ENCODE data around the gene SDF4. TPM values are rescaled to one million over a fixed set of nuclear protein-coding genes. Genes with fewer than 3 reads are reported as not detected.

Gene SDF4
- total and polyA plus RNA-seq, 2 of the 8 experiments (the other 6 are each of a cell fraction or from before 2014, with no cell fraction given), result 45.5 to 75.6 TPM

DNA sequence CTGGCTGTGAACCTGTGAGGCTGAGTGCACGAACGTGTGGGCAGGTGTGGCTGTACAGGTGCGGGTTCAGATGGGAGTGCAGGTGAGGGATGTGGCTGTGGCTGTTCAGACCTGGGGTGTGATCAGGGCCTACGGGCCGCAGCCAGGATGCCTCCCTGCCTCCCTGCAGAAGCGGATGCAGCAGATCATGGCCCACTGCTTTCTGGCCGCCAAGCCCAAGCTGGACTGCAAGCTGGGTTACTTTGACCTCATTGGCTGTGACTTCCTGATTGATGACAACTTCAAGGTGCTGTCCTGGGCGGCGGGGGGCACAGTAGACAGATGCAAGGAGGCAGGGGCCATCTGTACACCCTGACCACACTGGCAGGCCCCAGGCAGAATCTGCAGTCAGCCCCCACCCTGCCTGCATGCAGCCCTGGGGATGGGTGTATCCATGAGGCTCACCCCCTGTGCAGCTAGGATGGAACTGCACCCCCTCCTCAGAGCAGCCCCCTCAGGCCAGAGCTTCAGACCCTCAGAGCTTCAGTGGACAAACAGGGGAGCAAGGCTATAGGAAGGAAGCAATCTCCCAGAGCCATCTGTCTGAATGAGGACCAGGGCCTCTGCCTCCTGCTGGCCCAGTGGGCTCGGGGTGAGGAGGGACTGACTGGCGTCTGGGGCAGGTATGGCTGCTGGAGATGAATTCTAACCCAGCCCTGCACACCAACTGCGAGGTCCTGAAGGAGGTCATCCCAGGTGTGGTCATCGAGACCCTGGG is 35.2 kb downstream of the SDF4 start:
- no peaks in the 10 kb centered on the region for H3K36me3 ChIP-seq (ENCODE audit: control insufficient read depth in 2 of 4, insufficient read depth in 4 of 4, low read length in 3 of 4)
- 0 out of 2 replicates have a peak overlapping the region, but pooled peaks have one; percentile 40 for H2BK15ac ChIP-seq (ENCODE audit: low read length)
- TF ChIP-seq SIN3A (conservative IDR thresholded peaks at IDR 0.05 in 1 of 2, IDR thresholded peaks at IDR 0.05 in 1 of 2; ENCODE audit: low read depth in 1 of 2, low read length in 2 of 2), result no peak
- no peak for TF ChIP-seq POLR2A (IDR thresholded peaks at IDR 0.05; ENCODE audit: control extremely low read depth in 1 of 2, low read depth in 2 of 2, low read length in 2 of 2)
- no peak for TF ChIP-seq ASH2L (IDR thresholded peaks at IDR 0.05; ENCODE audit: low read length)
- TF ChIP-seq KDM5A (IDR thresholded peaks at IDR 0.05; ENCODE audit: low read length), result no peak
- no peak for TF ChIP-seq EP300 (IDR thresholded peaks at IDR 0.05; ENCODE audit: borderline replicate concordance in 1 of 2, low read depth in 2 of 2, low read length in 2 of 2)
- no peak for TF ChIP-seq POU5F1 (IDR thresholded peaks at IDR 0.05; ENCODE audit: low read depth, low read length)
- no peak for TF ChIP-seq TEAD4 (IDR thresholded peaks at IDR 0.05; ENCODE audit: low read depth, low read length)
- no peak for TF ChIP-seq SP1 (IDR thresholded peaks at IDR 0.05; ENCODE audit: low read depth, low read length)
- no peak for TF ChIP-seq CBX8 (IDR thresholded peaks at IDR 0.05; ENCODE audit: borderline replicate concordance, low read depth, low read length)
- TF ChIP-seq BACH1 (IDR thresholded peaks at IDR 0.05; ENCODE audit: low read length), result no peak
- H3K79me1 ChIP-seq (ENCODE audit: low read depth, low read length), result no peaks in the 10 kb centered on the region
- no peak overlapping the region for H4K5ac ChIP-seq (ENCODE audit: insufficient read length, low read depth, low read length)
- H4K20me1 ChIP-seq (replicated peaks in 1 of 2; ENCODE audit: control insufficient read depth in 1 of 2, insufficient read depth in 2 of 2, low read length in 2 of 2), result no peaks in the 10 kb centered on the region
- H3K18ac ChIP-seq (ENCODE audit: extremely low read depth, low read length), result no peak overlapping the region
- CTCF ChIA-PET (ENCODE audit: partially characterized antibody), result interaction anchor here (1.2 to 3.5 kb wide), 3 partner anchors 74 to 213 kb away, joined by 3 to 14 read pairs (median 3); no protein-coding TSS in a partner anchor
- no peak overlapping the region for H3K27ac ChIP-seq (ENCODE audit: low read depth, low read length)
- peaks cover 0 to 4% (median under 1%) of the 10 kb centered on the region in 4 experiments; a peak in 4 of 7 replicates for H3K4me1 ChIP-seq (replicated peaks in 1 of 4; ENCODE audit: control insufficient read depth in 3 of 4, insufficient read depth in 4 of 4, low read length in 3 of 4)
- no peak overlapping the region for H3K56ac ChIP-seq (replicated peaks; ENCODE audit: insufficient read length, low read depth, low read length)
- H4K91ac ChIP-seq (replicated peaks; ENCODE audit: insufficient read length, low read length), result no peak overlapping the region
- H3K79me2 ChIP-seq (ENCODE audit: control insufficient read depth in 1 of 2, insufficient read depth in 2 of 2, low read length in 2 of 2), result no peaks in the 10 kb centered on the region
- no peak overlapping the region for H3K4me2 ChIP-seq (ENCODE audit: insufficient read depth in 1 of 2, low read depth in 2 of 2, low read length in 2 of 2)
- H2BK120ac ChIP-seq (replicated peaks; ENCODE audit: low read depth, low read length), result no peak overlapping the region
- H2BK12ac ChIP-seq (ENCODE audit: low read depth, low read length), result no peak overlapping the region
- no peak overlapping the region for H4K8ac ChIP-seq (ENCODE audit: extremely low read depth, insufficient read depth, low read length)
- no peak overlapping the region for H2AK5ac ChIP-seq (ENCODE audit: low read depth, low read length)
- POLR2A ChIA-PET (ENCODE audit: partially characterized antibody), result no interaction called here
- no peak overlapping the region for H3K23ac ChIP-seq (ENCODE audit: insufficient read length)
- no peak overlapping the region for H3K14ac ChIP-seq (ENCODE audit: insufficient read length)
- no peak overlapping the region for H2BK20ac ChIP-seq (ENCODE audit: low read length)
- FAIRE-seq (no peak), DNase-seq (ENCODE audit: low read depth in 1 of 2, low spot score in 2 of 2) (no peak)
- H3K23me2 ChIP-seq (ENCODE audit: low read depth, low read length), result no peaks in the 10 kb centered on the region; the same call in 1 of the 2 replicates
- H2BK5ac ChIP-seq (ENCODE audit: low read depth, low read length), result no peak overlapping the region
- H3K27me3 ChIP-seq (replicated peaks in 1 of 4; ENCODE audit: control insufficient read depth in 3 of 4, extremely low read depth in 1 of 4, insufficient read depth in 3 of 4, low read length in 3 of 4), result peaks cover 0 to 3% (median 1%) of the 10 kb centered on the region in 4 experiments; a peak in 4 of 7 replicates
- no peak overlapping the region for H3K4ac ChIP-seq (replicated peaks; ENCODE audit: insufficient read length, low read depth, low read length)
- H3K4me3 ChIP-seq (ENCODE audit: extremely low read depth in 1 of 4, insufficient read depth in 2 of 4, low read depth in 3 of 4, low read length in 4 of 4), result no peak overlapping the region
- peaks cover 3 to 9% of the 10 kb centered on the region in 2 experiments; a peak in 3 of 4 replicates for H3K9me3 ChIP-seq (ENCODE audit: insufficient read depth in 2 of 2, low read depth in 1 of 2, low read length in 1 of 2)
- H2AFZ ChIP-seq (ENCODE audit: low read length), result no peak overlapping the region
- no peak overlapping the region for H3K9ac ChIP-seq (replicated peaks in 1 of 4; ENCODE audit: extremely low read depth in 1 of 4, low read depth in 3 of 4, low read length in 3 of 4)
- WGBS, 2 experiments (ENCODE audit: extremely low coverage in 1 of 2, insufficient coverage in 1 of 2, insufficient read length in 1 of 2, insufficient replicate concordance in 2 of 2, low coverage in 1 of 2, low lambda C conversion rate in 2 of 2, missing lambda C conversion rate in 1 of 2), result 90% methylated on average over 11 of the region's 13 CpGs; no CpG with 5 or more reads in 1 of the 2 experiments

All from H1 (cell line).